Fibroblast of lung (primary cell): ENCODE data around the gene NMU.

Experiments used
- CTCF ChIP-seq, 2 donors: IDR thresholded peaks in 1 of 2; conservative IDR thresholded peaks in 1 of 2; 1 replicate in 1 of 2; 2 replicates in 1 of 2; pipeline ENCODE4 v1.5.1; 2011 to 2012; ENCODE audit warnings: low read length in 2 of 2, control low read depth in 1 of 2, inconsistent platforms in 1 of 2, low read depth in 1 of 2, mild to moderate bottlenecking in 1 of 2
- EZH2 ChIP-seq: IDR thresholded peaks from 2 replicates; pipeline ENCODE4 v1.5.1; 2012; ENCODE audit warnings: low read length, control low read depth, mild to moderate bottlenecking; ENCODE audit errors: missing control alignments

- TF ChIP-seq CTCF (conservative IDR thresholded peaks at IDR 0.05 in 1 of 2, IDR thresholded peaks at IDR 0.05 in 1 of 2; ENCODE audit: low read depth in 1 of 2, low read length in 2 of 2) (no peak), EZH2 (no peak)
These were observed 17.5 kb downstream of the NMU start for GRCh38 chr4:55618546-55619143.
